B cell (primary cell): ENCODE results near the gene ZNF639.

Source experiments
- CTCF ChIP-seq: fragments of 200-600 bp; IDR thresholded peaks from one replicate; pipeline ENCODE4 v1.8.0; 2022; ENCODE audit warnings: antibody characterized with exemption, mild to moderate bottlenecking
- EZH2 ChIP-seq: IDR thresholded peaks from 2 replicates; pipeline ENCODE4 v1.6.1; 2012; ENCODE audit warnings: borderline replicate concordance, low read depth, mild to moderate bottlenecking, moderate library complexity, low read length; ENCODE audit not compliant: insufficient read depth, poor library complexity, severe bottlenecking

- no peak for TF ChIP-seq CTCF
- no peak for TF ChIP-seq EZH2
Measured at GRCh38 chr3:179299999-179300613, 22.7 kb upstream of the ZNF639 start.
